HL-60 (cell line): ENCODE results near the gene DPPA4.

Experiments
- DNase-seq, 2 experiments: peaks; one replicate each; pipeline ENCODE4 v3.0.0-alpha.2; 2010 to 2020; ENCODE audit warnings: low read depth in 1 of 2, low spot score in 1 of 2
- H3K27ac ChIP-seq: fragments of 250-450 bp; sonication (Bioruptor Pico); replicated peaks from 2 replicates; pipeline ENCODE4 v1.5.1; 2020; ENCODE audit warnings: mild to moderate bottlenecking, moderate library complexity
- H3K27me3 ChIP-seq: fragments of 250-450 bp; sonication (Bioruptor Pico); 2 replicates; pipeline ENCODE4 v1.5.1; 2021; ENCODE audit warnings: mild to moderate bottlenecking, moderate library complexity; ENCODE audit not compliant: insufficient read depth, poor library complexity, severe bottlenecking
- H3K4me3 ChIP-seq: replicated peaks from 2 replicates; pipeline ENCODE4 v1.5.1; 2011; ENCODE audit warnings: mild to moderate bottlenecking, control low read depth, low read length; ENCODE audit not compliant: insufficient read depth
- GABPA ChIP-seq: IDR thresholded peaks from 2 replicates; pipeline ENCODE4 v1.6.1; 2012; ENCODE audit warnings: low read depth
- POLR2AphosphoS5 ChIP-seq: IDR thresholded peaks from 2 replicates; pipeline ENCODE4 v1.6.1; 2012; ENCODE audit warnings: low read depth
- SPI1 ChIP-seq: IDR thresholded peaks from 2 replicates; pipeline ENCODE4 v1.6.1; 2012; ENCODE audit warnings: low read depth, mild to moderate bottlenecking, borderline replicate concordance
- TF ChIP-seq, protein P1 (sequence below): IDR thresholded peaks from one replicate; pipeline ENCODE4 v1.5.1; 2011; ENCODE audit warnings: low read length, control low read depth, inconsistent platforms; ENCODE audit not compliant: insufficient read depth
- TF ChIP-seq, protein P2 (sequence below): IDR thresholded peaks from 2 replicates; pipeline ENCODE4 v1.6.1; 2012; ENCODE audit warnings: low read depth; ENCODE audit not compliant: insufficient replicate concordance

The DPPA4 gene

DNA sequence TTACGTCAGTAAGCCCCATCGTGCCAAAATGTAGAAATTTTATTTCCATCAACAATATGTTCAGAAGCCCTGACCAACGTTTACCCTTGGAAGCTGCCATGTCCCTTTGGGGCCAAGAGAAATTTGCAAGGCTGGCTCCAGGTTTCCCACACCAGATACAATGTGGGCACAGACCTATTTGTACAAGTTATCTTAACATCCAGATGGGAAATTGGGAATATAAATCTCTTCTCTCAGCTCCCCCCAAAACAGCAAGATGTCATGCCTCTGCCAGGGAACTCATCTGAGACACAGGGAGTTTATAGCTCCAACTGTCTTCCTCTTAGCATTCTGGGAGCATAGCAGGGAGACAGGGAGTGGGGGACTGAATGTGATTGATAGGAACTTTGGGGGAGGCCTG, 11.7 kb downstream of the DPPA4 start:
- Histone ChIP-seq H3K4me3 (no peak overlapping the region), H3K27me3 (no peaks in the 10 kb centered on the region), H3K27ac (no peak overlapping the region)
- no peak for DNase-seq
- TF ChIP-seq GABPA (no peak), POLR2AphosphoS5 (no peak), SPI1 (no peak)
- TF ChIP-seq, protein P1, sequence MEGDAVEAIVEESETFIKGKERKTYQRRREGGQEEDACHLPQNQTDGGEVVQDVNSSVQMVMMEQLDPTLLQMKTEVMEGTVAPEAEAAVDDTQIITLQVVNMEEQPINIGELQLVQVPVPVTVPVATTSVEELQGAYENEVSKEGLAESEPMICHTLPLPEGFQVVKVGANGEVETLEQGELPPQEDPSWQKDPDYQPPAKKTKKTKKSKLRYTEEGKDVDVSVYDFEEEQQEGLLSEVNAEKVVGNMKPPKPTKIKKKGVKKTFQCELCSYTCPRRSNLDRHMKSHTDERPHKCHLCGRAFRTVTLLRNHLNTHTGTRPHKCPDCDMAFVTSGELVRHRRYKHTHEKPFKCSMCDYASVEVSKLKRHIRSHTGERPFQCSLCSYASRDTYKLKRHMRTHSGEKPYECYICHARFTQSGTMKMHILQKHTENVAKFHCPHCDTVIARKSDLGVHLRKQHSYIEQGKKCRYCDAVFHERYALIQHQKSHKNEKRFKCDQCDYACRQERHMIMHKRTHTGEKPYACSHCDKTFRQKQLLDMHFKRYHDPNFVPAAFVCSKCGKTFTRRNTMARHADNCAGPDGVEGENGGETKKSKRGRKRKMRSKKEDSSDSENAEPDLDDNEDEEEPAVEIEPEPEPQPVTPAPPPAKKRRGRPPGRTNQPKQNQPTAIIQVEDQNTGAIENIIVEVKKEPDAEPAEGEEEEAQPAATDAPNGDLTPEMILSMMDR = no peak
- TF ChIP-seq, protein P2, sequence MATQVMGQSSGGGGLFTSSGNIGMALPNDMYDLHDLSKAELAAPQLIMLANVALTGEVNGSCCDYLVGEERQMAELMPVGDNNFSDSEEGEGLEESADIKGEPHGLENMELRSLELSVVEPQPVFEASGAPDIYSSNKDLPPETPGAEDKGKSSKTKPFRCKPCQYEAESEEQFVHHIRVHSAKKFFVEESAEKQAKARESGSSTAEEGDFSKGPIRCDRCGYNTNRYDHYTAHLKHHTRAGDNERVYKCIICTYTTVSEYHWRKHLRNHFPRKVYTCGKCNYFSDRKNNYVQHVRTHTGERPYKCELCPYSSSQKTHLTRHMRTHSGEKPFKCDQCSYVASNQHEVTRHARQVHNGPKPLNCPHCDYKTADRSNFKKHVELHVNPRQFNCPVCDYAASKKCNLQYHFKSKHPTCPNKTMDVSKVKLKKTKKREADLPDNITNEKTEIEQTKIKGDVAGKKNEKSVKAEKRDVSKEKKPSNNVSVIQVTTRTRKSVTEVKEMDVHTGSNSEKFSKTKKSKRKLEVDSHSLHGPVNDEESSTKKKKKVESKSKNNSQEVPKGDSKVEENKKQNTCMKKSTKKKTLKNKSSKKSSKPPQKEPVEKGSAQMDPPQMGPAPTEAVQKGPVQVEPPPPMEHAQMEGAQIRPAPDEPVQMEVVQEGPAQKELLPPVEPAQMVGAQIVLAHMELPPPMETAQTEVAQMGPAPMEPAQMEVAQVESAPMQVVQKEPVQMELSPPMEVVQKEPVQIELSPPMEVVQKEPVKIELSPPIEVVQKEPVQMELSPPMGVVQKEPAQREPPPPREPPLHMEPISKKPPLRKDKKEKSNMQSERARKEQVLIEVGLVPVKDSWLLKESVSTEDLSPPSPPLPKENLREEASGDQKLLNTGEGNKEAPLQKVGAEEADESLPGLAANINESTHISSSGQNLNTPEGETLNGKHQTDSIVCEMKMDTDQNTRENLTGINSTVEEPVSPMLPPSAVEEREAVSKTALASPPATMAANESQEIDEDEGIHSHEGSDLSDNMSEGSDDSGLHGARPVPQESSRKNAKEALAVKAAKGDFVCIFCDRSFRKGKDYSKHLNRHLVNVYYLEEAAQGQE = no peak

DNA sequence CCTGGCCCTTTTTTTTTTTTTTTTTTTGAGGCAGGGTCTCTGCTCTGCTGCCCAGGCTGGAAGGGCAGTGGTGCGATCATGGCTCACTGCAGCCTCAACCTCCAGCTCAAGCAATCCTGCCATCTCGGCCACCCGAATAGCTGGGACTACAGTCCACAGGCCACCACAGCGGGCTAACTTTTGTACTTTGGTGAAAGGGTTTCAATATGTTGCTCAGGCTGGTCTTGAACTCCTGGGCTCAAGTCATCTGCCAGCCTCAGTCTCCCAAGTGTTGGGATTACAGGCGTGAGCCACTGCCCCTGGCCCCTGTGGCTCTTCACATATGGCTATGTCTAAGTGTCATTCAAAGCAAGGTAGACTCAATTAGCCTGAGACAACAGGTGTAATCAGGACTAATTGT, 12.2 kb downstream of the DPPA4 start:
- Histone ChIP-seq H3K4me3 (no peak overlapping the region), H3K27ac (no peak overlapping the region), H3K27me3 (no peaks in the 10 kb centered on the region)
- TF ChIP-seq, protein P2 = no peak
- TF ChIP-seq, protein P1 = no peak
- TF ChIP-seq GABPA = no peak
- TF ChIP-seq SPI1 = no peak
- no peak for TF ChIP-seq POLR2AphosphoS5
- DNase-seq = no peak

DNA sequence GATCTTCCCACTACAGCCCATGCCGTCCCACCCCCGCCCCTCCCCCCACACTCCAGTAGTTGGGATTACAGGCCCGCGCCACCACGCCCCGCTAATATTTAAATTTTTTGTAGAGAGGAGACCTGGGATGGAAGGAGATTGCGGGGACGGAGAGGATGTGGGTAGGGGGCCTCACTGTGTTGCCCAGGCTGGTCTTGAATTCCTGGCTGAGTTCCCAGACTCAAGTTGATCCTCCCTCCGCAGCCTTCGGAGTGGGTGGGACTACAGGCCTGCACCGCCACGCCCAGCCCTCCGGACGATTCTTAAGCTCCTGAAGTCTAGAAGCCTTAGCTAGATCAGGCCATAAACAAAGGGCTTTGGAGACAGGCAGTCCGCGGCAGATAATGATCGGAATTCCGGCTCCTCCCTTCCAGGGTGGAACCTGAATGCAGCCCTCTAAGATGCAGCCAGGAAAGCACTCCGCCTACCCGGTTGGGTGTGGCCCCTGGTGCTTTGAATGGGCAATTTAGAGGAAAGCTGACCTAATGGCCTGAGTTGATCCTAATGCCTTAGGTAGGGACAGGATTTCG, 21.1 kb downstream of the DPPA4 start, which contains the start of gene DPPA2:
TSS of gene DPPA2 (minus strand) at position 356 of the 569 bp plus-strand sequence. CDS start 1,975 bp downstream, outside the sequence.
- no peak within 1 kb of the TSS for H3K4me3 ChIP-seq

More for the DNA sequence above, 21.1 kb downstream of the DPPA4 start, which contains the start of gene DPPA2:
- no peak within 1 kb of the TSS for H3K27ac ChIP-seq
- no peak for DNase-seq
- no peaks in the 10 kb centered on the region for H3K27me3 ChIP-seq
- TF ChIP-seq, protein P2 = no peak
- TF ChIP-seq, protein P1 = no peak
- TF ChIP-seq SPI1 (no peak), POLR2AphosphoS5 (no peak), GABPA (no peak)
